ENCODE data around the gene EPC1. TPM values are rescaled to one million over a fixed set of nuclear protein-coding genes. Genes with fewer than 3 reads are reported as not detected.
"Not testable (repeated sequence)": the region's sequence is repeated elsewhere in the genome, so short reads cannot be mapped to it uniquely, and the experiment has no call there.

EPC1 gene, protein sequence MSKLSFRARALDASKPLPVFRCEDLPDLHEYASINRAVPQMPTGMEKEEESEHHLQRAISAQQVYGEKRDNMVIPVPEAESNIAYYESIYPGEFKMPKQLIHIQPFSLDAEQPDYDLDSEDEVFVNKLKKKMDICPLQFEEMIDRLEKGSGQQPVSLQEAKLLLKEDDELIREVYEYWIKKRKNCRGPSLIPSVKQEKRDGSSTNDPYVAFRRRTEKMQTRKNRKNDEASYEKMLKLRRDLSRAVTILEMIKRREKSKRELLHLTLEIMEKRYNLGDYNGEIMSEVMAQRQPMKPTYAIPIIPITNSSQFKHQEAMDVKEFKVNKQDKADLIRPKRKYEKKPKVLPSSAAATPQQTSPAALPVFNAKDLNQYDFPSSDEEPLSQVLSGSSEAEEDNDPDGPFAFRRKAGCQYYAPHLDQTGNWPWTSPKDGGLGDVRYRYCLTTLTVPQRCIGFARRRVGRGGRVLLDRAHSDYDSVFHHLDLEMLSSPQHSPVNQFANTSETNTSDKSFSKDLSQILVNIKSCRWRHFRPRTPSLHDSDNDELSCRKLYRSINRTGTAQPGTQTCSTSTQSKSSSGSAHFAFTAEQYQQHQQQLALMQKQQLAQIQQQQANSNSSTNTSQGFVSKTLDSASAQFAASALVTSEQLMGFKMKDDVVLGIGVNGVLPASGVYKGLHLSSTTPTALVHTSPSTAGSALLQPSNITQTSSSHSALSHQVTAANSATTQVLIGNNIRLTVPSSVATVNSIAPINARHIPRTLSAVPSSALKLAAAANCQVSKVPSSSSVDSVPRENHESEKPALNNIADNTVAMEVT
- 10 to 100 TPM; 43.4 to 45.9 TPM for total RNA-seq

DNA sequence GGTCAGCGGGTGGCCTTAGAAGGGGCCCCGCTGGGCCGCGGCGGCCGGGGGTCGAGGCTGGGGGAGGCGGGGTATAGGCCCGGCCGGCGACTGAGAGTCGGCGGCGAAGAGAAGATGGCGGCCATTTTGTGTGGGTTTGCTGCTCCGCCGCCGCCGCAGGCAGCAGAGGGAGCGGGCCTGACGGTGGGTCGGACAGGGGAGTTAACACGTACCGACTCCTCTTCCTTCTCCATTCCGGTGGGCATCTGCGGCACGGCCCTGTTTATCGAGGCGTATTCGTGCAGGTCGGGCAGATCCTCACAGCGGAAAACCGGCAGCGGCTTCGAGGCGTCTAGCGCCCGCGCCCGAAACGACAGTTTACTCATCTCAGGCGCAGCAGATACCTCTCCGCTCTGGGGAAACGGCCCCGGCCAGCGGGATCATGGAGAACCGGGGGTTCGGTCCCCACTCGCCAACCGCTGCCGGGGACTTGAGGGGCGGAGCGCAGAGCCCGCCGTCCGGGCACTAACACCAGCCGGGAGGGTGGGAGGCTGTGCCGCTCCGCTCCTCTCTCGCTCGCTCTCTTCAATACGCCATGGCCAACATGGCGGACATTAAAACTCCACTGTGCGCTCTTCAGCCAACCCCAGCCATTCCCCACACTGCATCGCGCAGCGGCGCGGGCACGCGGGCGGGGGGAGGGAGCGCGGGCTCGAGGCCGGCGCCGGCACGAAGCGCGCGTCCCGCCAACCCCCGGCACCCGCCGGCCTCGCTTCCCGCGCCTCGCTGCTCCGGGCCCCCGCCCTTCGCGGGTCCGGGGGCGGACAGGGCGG is at the start of gene EPC1:
EPC1 (minus strand) TSS at position 608 of the 812 bp plus-strand sequence; CDS start at position 365, 243 bp downstream.
- ATAC-seq = peak; percentile 88 to 89
- no peaks in the 10 kb centered on the region for H3K27me3 Mint-ChIP-seq
- H3K9me3 Mint-ChIP-seq = no peaks in the 10 kb centered on the region
- H3K36me3 Mint-ChIP-seq = peaks cover 4% of the 10 kb centered on the region
- H3K27ac Mint-ChIP-seq = peak within 1 kb of the TSS; percentile 95 to 96
- peaks cover 33 to 52% of the 10 kb centered on the region in 2 donors for H3K4me1 Mint-ChIP-seq (ENCODE audit: low read depth in 2 of 2)
- peak; percentile 91 for DNase-seq (ENCODE audit: low spot score)
- H3K4me3 Mint-ChIP-seq = peak within 1 kb of the TSS; percentile 89

DNA sequence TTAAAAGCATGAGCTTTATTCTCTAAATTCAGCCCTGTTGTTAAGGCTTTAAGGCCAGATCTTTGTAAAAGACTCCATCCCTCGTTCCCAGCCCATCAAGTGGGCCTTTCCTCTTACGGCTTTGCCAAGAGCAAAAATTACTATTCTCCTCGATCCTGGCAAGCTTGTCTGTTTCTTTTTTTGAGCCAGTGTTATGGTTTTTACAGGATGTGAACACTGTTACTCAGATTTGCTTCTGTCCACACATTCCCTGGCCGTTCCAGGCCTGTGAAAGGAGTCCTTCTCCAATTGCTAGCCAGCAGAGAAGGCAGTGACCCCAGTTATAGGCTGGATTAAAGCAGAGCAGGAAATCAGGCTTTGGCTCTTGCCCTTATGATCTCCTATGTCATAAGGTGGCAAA is 47.0 kb upstream of the EPC1 start:
- Mint-ChIP-seq H3K27me3 (peaks cover 2 to 3% of the 10 kb centered on the region in 2 donors), H3K27ac (no peak overlapping the region), H3K4me3 (no peak overlapping the region), H3K9me3 (no peaks in the 10 kb centered on the region), H3K36me3 (peaks cover 5% of the 10 kb centered on the region), H3K4me1 (ENCODE audit: low read depth in 2 of 2) (no peaks in the 10 kb centered on the region)
- ATAC-seq (no peak), DNase-seq (ENCODE audit: low spot score) (no peak)

DNA sequence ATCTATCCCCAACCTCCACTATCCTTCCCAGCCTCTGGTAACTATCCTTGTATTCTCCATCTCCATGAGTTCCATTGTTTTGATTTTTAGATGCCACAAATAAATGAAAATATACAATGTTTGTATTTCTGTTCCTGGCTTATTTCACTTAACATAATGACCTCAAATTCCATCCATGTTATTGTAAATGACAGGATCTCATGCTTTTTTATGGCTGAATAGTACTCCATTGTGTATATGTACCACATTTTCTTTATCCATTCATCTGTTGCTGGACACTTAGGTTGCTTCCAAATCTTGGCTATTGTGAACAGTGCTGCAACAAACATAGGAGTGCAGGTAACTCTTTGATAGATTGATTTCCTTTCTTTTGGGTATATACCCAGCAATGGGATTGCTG is 45.3 kb upstream of the EPC1 start:
- not testable (repeated sequence) for H3K27ac Mint-ChIP-seq; H3K9me3 Mint-ChIP-seq; H3K36me3 Mint-ChIP-seq; H3K27me3 Mint-ChIP-seq; DNase-seq (ENCODE audit: low spot score); H3K4me3 Mint-ChIP-seq; ATAC-seq; H3K4me1 Mint-ChIP-seq (ENCODE audit: low read depth in 2 of 2)

DNA sequence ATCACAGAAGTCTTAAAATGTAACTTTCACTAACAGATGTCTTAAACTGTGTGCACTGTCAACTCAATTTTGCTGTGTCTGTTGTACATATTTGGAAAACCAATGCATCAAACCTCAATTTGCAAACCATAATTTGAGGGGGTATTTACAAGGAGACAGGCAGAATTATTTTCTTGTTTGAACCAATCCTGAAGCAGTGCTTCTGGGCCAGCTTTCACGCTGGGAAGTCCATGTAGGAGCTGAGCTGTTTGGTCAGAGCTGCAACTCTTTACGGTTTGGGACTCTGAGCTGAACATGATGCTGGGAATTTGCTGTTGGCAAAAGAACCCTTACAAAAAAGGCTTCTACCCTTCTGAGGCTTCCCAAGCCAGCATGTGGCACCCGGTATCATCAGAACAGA is 43.2 kb upstream of the EPC1 start:
- Mint-ChIP-seq H3K36me3 (peaks cover 5% of the 10 kb centered on the region), H3K4me3 (no peak overlapping the region), H3K9me3 (no peaks in the 10 kb centered on the region), H3K27ac (no peak overlapping the region), H3K4me1 (ENCODE audit: low read depth in 2 of 2) (peaks cover 7% of the 10 kb centered on the region in 2 donors), H3K27me3 (peaks cover 2 to 7% of the 10 kb centered on the region in 2 donors)
- ATAC-seq = no peak
- DNase-seq (ENCODE audit: low spot score) = no peak

DNA sequence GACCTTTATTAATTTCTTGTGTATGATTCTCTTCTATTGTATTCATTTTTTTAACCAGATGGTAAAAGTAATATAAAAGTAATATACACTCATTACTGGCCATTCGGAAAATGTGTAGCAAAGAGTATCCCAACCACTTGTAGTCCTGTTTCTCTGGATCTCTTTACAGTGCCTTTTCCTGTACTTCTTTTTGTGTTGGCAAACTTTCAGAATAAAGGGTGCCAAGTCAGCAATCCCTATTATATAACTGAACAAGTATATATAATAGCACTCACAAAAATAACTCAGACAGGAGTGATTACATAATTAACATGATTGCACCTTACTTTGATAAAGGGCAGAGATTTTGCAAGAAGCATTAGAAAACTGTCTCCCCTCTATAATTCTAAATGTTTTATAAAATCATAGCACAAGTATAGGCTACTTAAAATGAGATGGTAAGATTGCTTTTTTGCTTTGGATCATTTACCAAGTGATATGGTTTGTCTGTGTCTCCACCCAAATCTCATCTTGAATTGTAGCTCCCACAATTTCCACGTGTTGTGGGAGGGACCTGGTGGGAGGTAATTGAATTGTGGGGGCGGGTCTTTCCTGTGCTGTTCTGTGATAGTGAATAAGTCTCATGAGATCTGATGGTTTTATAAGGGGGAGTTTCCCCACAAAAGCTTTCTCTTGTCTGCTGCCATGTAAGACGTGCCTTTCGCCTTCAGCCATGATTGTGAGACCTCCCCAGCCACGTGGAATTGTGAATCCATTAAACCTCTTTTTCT is 41.5 kb upstream of the EPC1 start:
- H3K4me3 Mint-ChIP-seq = no peak overlapping the region
- H3K9me3 Mint-ChIP-seq = no peaks in the 10 kb centered on the region
- peaks cover 2 to 7% of the 10 kb centered on the region in 2 donors for H3K27me3 Mint-ChIP-seq
- H3K36me3 Mint-ChIP-seq = peaks cover 5% of the 10 kb centered on the region
- ATAC-seq (no peak), DNase-seq (ENCODE audit: low spot score) (no peak)
- no peak overlapping the region for H3K27ac Mint-ChIP-seq
- peaks cover 7% of the 10 kb centered on the region in 2 donors for H3K4me1 Mint-ChIP-seq (ENCODE audit: low read depth in 2 of 2)

DNA sequence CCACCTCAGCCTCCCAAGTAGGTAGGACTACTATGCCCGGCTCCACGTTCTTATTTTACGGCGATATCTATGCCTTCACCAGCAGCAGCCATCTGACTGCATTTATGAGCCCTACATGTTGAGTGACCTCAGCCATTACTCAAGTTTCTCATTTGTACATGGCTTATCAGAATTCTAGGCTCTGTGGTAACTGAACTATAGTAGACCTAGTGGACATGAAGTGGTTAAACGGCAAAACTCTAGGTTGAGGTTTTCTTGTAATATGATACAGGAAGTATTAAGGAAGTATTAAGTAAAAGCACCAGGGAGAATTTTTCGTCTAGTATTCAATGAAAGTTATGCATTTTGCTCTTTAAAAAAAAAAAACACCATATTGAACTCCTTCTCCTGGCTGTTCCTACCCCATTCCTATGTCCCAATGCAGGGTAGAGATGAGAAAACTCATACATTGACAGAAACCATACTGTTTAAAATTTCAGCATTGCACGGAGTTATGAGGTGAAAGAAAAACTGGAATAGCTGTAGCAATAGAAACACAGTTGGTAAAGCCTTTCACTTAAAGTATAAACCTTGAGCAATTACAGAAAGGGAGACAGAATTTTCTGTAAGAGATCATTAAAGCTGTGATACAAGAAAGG is 39.8 kb upstream of the EPC1 start:
- Mint-ChIP-seq H3K9me3 (no peaks in the 10 kb centered on the region), H3K27ac (peak overlapping the region in 1 of 2 donors; percentile 67), H3K4me1 (ENCODE audit: low read depth in 2 of 2) (peaks cover 10 to 11% of the 10 kb centered on the region in 2 donors), H3K36me3 (no peaks in the 10 kb centered on the region), H3K4me3 (no peak overlapping the region), H3K27me3 (peaks cover 0 to 7% of the 10 kb centered on the region in 2 donors)
- ATAC-seq (no peak), DNase-seq (ENCODE audit: low spot score) (no peak)

DNA sequence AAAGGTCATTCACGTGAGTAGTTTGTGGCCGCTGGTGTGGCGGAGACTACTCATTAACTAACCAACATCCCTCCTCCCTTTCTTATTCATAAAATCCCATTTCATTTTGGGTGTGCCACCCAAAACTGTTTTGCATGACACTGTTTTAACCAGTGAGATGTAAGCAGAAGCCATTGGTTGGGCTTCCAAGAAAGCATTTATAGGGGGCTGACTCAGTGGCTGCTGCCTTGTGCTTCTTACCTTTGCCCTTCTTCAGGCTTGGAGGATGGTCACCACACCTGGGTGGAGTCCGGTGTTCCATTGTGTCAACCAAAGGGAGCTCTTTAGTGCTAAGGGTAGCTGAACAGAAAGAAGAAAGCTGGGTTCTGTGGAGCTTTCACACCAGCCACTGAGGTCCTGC is 37.2 kb upstream of the EPC1 start:
- Mint-ChIP-seq H3K27me3 (peaks cover 0 to 6% of the 10 kb centered on the region in 2 donors), H3K4me3 (no peak overlapping the region), H3K4me1 (ENCODE audit: low read depth in 2 of 2) (peaks cover 15 to 18% of the 10 kb centered on the region in 2 donors), H3K36me3 (no peaks in the 10 kb centered on the region), H3K27ac (no peak overlapping the region), H3K9me3 (no peaks in the 10 kb centered on the region)
- no peak for ATAC-seq
- no peak for DNase-seq (ENCODE audit: low spot score)

DNA sequence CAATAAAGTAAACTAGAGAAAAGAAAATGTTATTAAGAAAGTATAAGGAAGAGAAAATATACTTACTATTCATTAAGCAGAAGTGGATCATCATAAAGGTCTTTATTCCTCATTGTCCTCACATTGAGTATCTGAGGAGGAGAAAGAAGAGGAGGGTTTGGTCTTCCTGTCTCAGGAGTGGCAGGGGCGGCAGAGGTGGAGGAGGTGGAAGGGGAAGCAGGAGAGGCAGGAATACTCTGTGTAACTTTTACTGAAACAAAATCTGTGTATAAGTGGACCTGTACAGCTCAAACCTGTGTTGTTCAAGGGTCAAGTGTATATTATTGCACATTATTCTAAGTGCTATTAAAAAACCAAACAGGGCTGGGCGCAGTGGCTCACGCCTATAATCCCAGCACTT is 34.2 kb upstream of the EPC1 start:
- DNase-seq (ENCODE audit: low spot score) (no peak), ATAC-seq (no peak)
- H3K36me3 Mint-ChIP-seq = no peaks in the 10 kb centered on the region
- no peaks in the 10 kb centered on the region for H3K27me3 Mint-ChIP-seq
- no peak overlapping the region for H3K4me3 Mint-ChIP-seq
- H3K27ac Mint-ChIP-seq = no peak overlapping the region
- H3K9me3 Mint-ChIP-seq = no peaks in the 10 kb centered on the region
- H3K4me1 Mint-ChIP-seq (ENCODE audit: low read depth in 2 of 2) = peaks cover 8 to 19% of the 10 kb centered on the region in 2 donors

DNA sequence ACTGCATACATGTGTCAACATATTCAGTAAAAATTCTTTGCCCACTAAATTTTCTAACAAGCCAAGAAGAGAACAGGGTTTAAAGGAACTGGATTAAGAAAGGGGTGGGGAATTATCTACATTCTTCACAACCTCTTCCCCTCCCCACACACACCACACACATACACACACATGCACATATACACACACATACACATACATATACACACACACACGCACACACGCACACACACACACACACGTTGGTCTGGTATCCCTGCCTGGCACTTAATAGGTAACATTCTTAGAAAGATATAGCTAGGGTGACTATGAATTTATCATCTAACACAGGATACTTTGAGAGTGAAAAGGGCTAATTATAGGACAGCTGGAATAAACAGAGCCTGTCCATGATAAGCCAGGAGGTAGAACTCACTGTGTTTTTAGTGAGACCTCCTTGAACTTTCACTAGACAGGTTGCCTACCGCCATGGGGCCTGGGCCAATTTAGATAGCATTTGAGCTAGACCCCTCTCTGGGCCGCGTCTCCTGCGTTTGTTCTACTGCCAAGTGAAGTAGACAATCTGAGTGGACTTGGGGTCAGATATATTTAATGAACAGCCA is 33.1 kb upstream of the EPC1 start:
- Mint-ChIP-seq H3K36me3 (no peaks in the 10 kb centered on the region), H3K9me3 (no peaks in the 10 kb centered on the region), H3K4me1 (ENCODE audit: low read depth in 2 of 2) (peaks cover 11 to 26% of the 10 kb centered on the region in 2 donors), H3K4me3 (no peak overlapping the region), H3K27me3 (no peaks in the 10 kb centered on the region), H3K27ac (no peak overlapping the region)
- no peak for DNase-seq (ENCODE audit: low spot score)
- no peak for ATAC-seq

DNA sequence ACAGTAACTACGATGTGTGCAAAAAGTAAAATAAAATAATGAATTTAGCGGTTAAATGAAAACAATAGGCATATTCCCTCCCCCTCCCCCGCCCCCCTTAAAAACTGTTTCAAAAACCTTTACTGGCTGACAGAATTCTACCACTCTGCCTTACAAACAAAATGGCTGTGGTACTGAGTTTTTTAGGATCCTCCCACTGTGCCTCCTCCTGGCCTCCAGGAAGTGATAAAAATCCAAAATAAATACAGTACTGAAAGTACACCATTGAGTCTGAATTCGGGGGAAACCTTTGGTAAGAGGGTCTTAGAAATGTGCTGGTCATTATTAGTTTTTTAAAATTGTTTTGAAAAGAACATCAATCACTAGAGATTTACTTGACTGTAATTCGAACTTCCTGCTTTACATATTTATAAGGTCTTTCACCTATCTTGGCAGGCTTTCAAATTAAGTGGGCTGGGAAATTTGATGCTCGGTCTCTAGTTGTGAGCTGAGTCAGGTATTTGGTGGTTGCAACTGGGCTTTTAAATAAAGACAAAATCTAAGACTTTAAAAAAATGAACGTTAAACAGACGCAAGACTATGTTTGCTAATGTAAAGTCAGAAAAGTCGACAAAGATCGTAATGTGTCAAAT is 32.5 kb upstream of the EPC1 start:
- Mint-ChIP-seq H3K27me3 (no peaks in the 10 kb centered on the region), H3K27ac (no peak overlapping the region), H3K9me3 (no peaks in the 10 kb centered on the region), H3K36me3 (no peaks in the 10 kb centered on the region), H3K4me3 (no peak overlapping the region), H3K4me1 (ENCODE audit: low read depth in 2 of 2) (peaks cover 15 to 31% of the 10 kb centered on the region in 2 donors)
- DNase-seq (ENCODE audit: low spot score) (no peak), ATAC-seq (peak in 1 of 2 donors; percentile 45)

DNA sequence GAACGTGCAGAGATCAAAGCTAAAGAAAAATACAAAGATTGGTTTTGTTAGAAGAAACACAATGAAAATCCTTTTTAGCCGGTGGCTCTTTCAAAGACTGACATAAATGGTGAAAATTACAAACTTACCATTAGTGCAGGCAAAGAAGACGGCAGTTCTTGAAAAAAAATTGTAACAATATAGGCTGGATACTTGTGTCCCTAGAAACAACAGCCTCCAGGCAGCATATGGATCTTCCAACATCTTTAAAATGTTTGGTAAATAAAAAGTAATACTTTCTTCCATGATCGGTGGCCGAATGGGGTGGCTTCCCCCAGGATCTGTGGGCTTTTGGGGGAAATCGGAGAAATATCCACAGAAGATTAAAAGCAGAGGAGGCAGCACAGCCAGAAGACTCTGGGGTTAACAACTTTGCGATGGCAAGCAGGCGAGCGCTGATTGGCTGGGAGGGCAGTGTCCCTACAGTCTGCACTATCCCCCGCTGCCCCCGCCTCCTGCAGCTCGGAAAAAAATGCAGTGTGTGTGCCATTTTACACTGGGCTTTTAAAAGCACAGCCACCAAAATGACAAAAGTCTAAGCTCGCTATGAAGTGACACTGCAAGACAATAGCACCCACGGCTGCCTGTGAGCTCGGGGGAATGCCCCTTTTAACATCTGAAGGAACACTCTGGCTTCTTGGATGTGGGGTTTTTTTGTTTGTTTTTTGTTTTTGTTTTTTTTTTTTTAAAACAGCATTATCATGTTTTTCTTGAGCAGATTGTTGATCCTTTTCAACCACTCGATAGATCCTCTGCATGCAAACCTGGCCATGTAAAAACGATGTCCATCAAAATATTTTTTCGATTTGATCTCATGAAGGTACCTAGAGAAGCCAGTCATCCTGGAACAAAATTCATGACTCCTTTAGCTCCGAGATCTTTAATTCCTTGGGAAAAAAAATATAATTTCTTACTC is 31.7 kb upstream of the EPC1 start:
- no peaks in the 10 kb centered on the region for H3K27me3 Mint-ChIP-seq
- DNase-seq (ENCODE audit: low spot score) = peak; percentile 94
- no peak overlapping the region for H3K27ac Mint-ChIP-seq
- no peak overlapping the region for H3K4me3 Mint-ChIP-seq
- no peaks in the 10 kb centered on the region for H3K9me3 Mint-ChIP-seq
- H3K36me3 Mint-ChIP-seq = no peaks in the 10 kb centered on the region
- peak; percentile 99 for ATAC-seq
- H3K4me1 Mint-ChIP-seq (ENCODE audit: low read depth in 2 of 2) = peaks cover 19 to 37% of the 10 kb centered on the region in 2 donors

All from natural killer cell treated with Interleukin-12 subunit alpha and Interleukin-12 subunit beta and Interleukin-15 and Interleukin-18, amount 100 ng/mL, for 72 hours (primary cell).